Small intestine (tissue), 7 donors: ENCODE results near the gene REEP5. TPM values are rescaled to one million over a fixed set of nuclear protein-coding genes. Genes with fewer than 3 reads are reported as not detected.

Source experiments
- DNase-seq, 2 donors: peaks; one replicate each; pipeline versions ENCODE4 v3.0.0 to v3.0.0-alpha.2; 2013
- FAIRE-seq: peaks from 2 replicates; lab custom pipeline; 2012; peaks lifted over from hg19 to GRCh38; lab: Jason Lieb, UNC
- H3K27ac ChIP-seq, 3 donors: one replicate each; pipeline ENCODE4 v1.5.1; 2013; ENCODE audit warnings: low read length in 2 of 3, mild to moderate bottlenecking in 2 of 3, control low read depth in 1 of 3, inconsistent platforms in 1 of 3, low read depth in 1 of 3, moderate library complexity in 1 of 3
- H3K27me3 ChIP-seq, 3 donors: one replicate each; pipeline ENCODE4 v1.6.1; 2013; ENCODE audit warnings: low read length in 3 of 3, inconsistent platforms in 1 of 3; ENCODE audit not compliant: control insufficient read depth in 3 of 3, insufficient read depth in 3 of 3
- H3K36me3 ChIP-seq, 3 donors: one replicate each; pipeline ENCODE4 v1.6.1; 2013; ENCODE audit warnings: low read length in 3 of 3, inconsistent platforms in 1 of 3, low read depth in 1 of 3, mild to moderate bottlenecking in 1 of 3, moderate library complexity in 1 of 3; ENCODE audit not compliant: control insufficient read depth in 3 of 3, insufficient read depth in 2 of 3
- H3K4me1 ChIP-seq, 3 donors: one replicate each; pipeline ENCODE4 v1.6.1; 2013; ENCODE audit warnings: low read length in 2 of 3, inconsistent platforms in 1 of 3, low read depth in 1 of 3, mild to moderate bottlenecking in 1 of 3, moderate library complexity in 1 of 3; ENCODE audit not compliant: control insufficient read depth in 3 of 3, insufficient read depth in 2 of 3
- H3K4me3 ChIP-seq, 3 donors: one replicate each; pipeline ENCODE4 v1.5.1; 2013; ENCODE audit warnings: low read length in 3 of 3, control low read depth in 1 of 3, inconsistent platforms in 1 of 3, low read depth in 1 of 3, mild to moderate bottlenecking in 1 of 3, moderate library complexity in 1 of 3
- H3K9me3 ChIP-seq, 2 donors: one replicate each; pipeline ENCODE4 v1.6.1; 2013; ENCODE audit warnings: low read depth in 1 of 2, low read length in 1 of 2; ENCODE audit not compliant: control insufficient read depth in 2 of 2, insufficient read depth in 1 of 2
- WGBS, 3 donors: extraction: QIAGEN DNeasy Blood & Tissue Kit; methylation state at CpG; one replicate each; pipeline ENCODE4 v1.1.7; 2013; 5-methylcytosine and 5-hydroxymethylcytosine counted together
- polyA plus RNA-seq, 4 donors: library from polyadenylated mRNA; stranded (reverse) in 3 of 4; unstranded in 1 of 4; fragments of 200-250 nt in 3 of 4; fragments of 120-200 nt in 1 of 4; gene quantifications; one replicate each; pipeline versions ENCODE4 v1.2.1 to v1.2.3, GENCODE V29; 2013
- donor health status: healthy with polysubstance abuse.
- donor health status: control.
- donor health status: control.
- donor health status: Bipolar disorder and iron deficiency.
- donor health status: healthy.

Gene REEP5
- polyA plus RNA-seq, 4 donors, result 27.3 to 69.4 (median 37.5) TPM

- peaks cover 1 to 6% (median 2%) of the 10 kb centered on the region in 3 donors for H3K4me1 ChIP-seq
- H3K27me3 ChIP-seq, result no peaks in the 10 kb centered on the region
- WGBS, 3 donors, result 77 to 78% (median 78%) methylated on average over 6 of the region's 6 CpGs
- FAIRE-seq, result no peak
- no peak overlapping the region for H3K4me3 ChIP-seq
- DNase-seq, result no peak
- H3K36me3 ChIP-seq, result peaks cover 0 to 6% (median 0%) of the 10 kb centered on the region in 3 donors
- no peaks in the 10 kb centered on the region for H3K9me3 ChIP-seq
- H3K27ac ChIP-seq, result peak overlapping the region in 2 of 3 donors; percentile 42 to 46
Measured at GRCh38 chr5:112923988-112924387, 2.0 kb upstream of the REEP5 start.

- Histone ChIP-seq H3K36me3 (peaks cover 0 to 10% (median 0%) of the 10 kb centered on the region in 3 donors), H3K4me1 (peaks cover 1 to 6% (median 2%) of the 10 kb centered on the region in 3 donors), H3K27me3 (no peaks in the 10 kb centered on the region), H3K4me3 (no peak overlapping the region), H3K9me3 (no peaks in the 10 kb centered on the region), H3K27ac (peak overlapping the region in 2 of 3 donors; percentile 42 to 72)
- WGBS, 3 donors, result 34 to 52% (median 40%) methylated on average over 6 of the region's 6 CpGs
- FAIRE-seq (no peak), DNase-seq (peak in 1 of 2 donors; percentile 38)
Measured at GRCh38 chr5:112923148-112923917, 1.3 kb upstream of the REEP5 start.

- H3K4me1 ChIP-seq, result peaks cover 3 to 6% (median 4%) of the 10 kb centered on the region in 3 donors
- 0 to 1% (median 1%) methylated on average over 33 to 68 of the region's 68 CpGs for WGBS, 3 donors
- no peak for FAIRE-seq
Measured at GRCh38 chr5:112921026-112921832, 798 bp downstream of the REEP5 start.

GRCh38 chr5:112919972-112920371 lies 2.1 kb downstream of the REEP5 start:
- H3K4me1 ChIP-seq, result peaks cover 3 to 6% (median 4%) of the 10 kb centered on the region in 3 donors

More at GRCh38 chr5:112921026-112921832, 798 bp downstream of the REEP5 start:
- Histone ChIP-seq H3K4me3 (peak overlapping the region; percentile 89 to 96 (median 95)), H3K9me3 (no peaks in the 10 kb centered on the region), H3K27ac (peak overlapping the region; percentile 90 to 97 (median 96)), H3K27me3 (no peaks in the 10 kb centered on the region), H3K36me3 (peaks cover 0 to 16% (median 0%) of the 10 kb centered on the region in 3 donors)
- DNase-seq, result peak; percentile 62 to 89

GRCh38 chr5:112918679-112919078 lies 3.3 kb downstream of the REEP5 start:
- H3K9me3 ChIP-seq, result no peaks in the 10 kb centered on the region
- WGBS, 3 donors, result 69 to 87% (median 87%) methylated on average over 1 of the region's 1 CpG
- H3K36me3 ChIP-seq, result peaks cover 0 to 25% (median 0%) of the 10 kb centered on the region in 3 donors
- no peak overlapping the region for H3K27ac ChIP-seq
- no peak overlapping the region for H3K4me3 ChIP-seq
- DNase-seq, result no peak
- peaks cover 3 to 8% (median 4%) of the 10 kb centered on the region in 3 donors for H3K4me1 ChIP-seq
- H3K27me3 ChIP-seq, result no peaks in the 10 kb centered on the region
- FAIRE-seq, result no peak

More at GRCh38 chr5:112919972-112920371, 2.1 kb downstream of the REEP5 start:
- FAIRE-seq (no peak), DNase-seq (no peak)
- H3K36me3 ChIP-seq, result peaks cover 0 to 16% (median 0%) of the 10 kb centered on the region in 3 donors
- no peak overlapping the region for H3K4me3 ChIP-seq
- no peak overlapping the region for H3K27ac ChIP-seq
- no peaks in the 10 kb centered on the region for H3K27me3 ChIP-seq
- WGBS, 3 donors, result 87 to 93% (median 91%) methylated on average over 6 of the region's 6 CpGs
- no peaks in the 10 kb centered on the region for H3K9me3 ChIP-seq

- FAIRE-seq (no peak), DNase-seq (no peak)
- no peak overlapping the region for H3K27ac ChIP-seq
- H3K4me1 ChIP-seq, result peaks cover 3 to 8% (median 4%) of the 10 kb centered on the region in 3 donors
- 84 to 90% (median 87%) methylated on average over 3 of the region's 3 CpGs for WGBS, 3 donors
- H3K4me3 ChIP-seq, result no peak overlapping the region
- peaks cover 0 to 25% (median 0%) of the 10 kb centered on the region in 3 donors for H3K36me3 ChIP-seq
- no peaks in the 10 kb centered on the region for H3K9me3 ChIP-seq
- H3K27me3 ChIP-seq, result no peaks in the 10 kb centered on the region
Measured at GRCh38 chr5:112918136-112918535, 3.9 kb downstream of the REEP5 start.

GRCh38 chr5:112917453-112917995 lies 4.5 kb downstream of the REEP5 start:
- FAIRE-seq, result no peak
- Histone ChIP-seq H3K36me3 (peaks cover 0 to 25% (median 0%) of the 10 kb centered on the region in 3 donors), H3K9me3 (no peaks in the 10 kb centered on the region), H3K4me3 (no peak overlapping the region), H3K4me1 (peaks cover 2 to 7% (median 4%) of the 10 kb centered on the region in 3 donors), H3K27ac (no peak overlapping the region), H3K27me3 (no peaks in the 10 kb centered on the region)
- WGBS, 3 donors, result 94 to 96% (median 95%) methylated on average over 2 of the region's 2 CpGs
- no peak for DNase-seq

GRCh38 chr5:112915831-112916230 lies 6.2 kb downstream of the REEP5 start:
- FAIRE-seq, result no peak

More at GRCh38 chr5:112915831-112916230, 6.2 kb downstream of the REEP5 start:
- Histone ChIP-seq H3K27me3 (no peaks in the 10 kb centered on the region), H3K36me3 (peaks cover 0 to 25% (median 1%) of the 10 kb centered on the region in 3 donors), H3K4me1 (peaks cover 2 to 4% (median 4%) of the 10 kb centered on the region in 3 donors), H3K9me3 (no peaks in the 10 kb centered on the region), H3K4me3 (no peak overlapping the region), H3K27ac (no peak overlapping the region)
- WGBS, 3 donors, result 0 to 21% (median 7%) methylated on average over 1 of the region's 1 CpG
- peak in 1 of 2 donors; percentile 4 for DNase-seq
